NOMO-1 treated with DMSO at 0.1 percent for 48 hours (cell line): Measurements from ENCODE around the gene NECTIN2.
"Not testable (repeated sequence)": the region's sequence is repeated elsewhere in the genome, so short reads cannot be mapped to it uniquely, and the experiment has no call there.

Experiments used
- DNase-seq: peaks from one replicate; lab custom pipeline; 2025; ENCODE audit not compliant: unreplicated experiment; lab: John Stamatoyannopoulos, UW

The NECTIN2 gene

DNA sequence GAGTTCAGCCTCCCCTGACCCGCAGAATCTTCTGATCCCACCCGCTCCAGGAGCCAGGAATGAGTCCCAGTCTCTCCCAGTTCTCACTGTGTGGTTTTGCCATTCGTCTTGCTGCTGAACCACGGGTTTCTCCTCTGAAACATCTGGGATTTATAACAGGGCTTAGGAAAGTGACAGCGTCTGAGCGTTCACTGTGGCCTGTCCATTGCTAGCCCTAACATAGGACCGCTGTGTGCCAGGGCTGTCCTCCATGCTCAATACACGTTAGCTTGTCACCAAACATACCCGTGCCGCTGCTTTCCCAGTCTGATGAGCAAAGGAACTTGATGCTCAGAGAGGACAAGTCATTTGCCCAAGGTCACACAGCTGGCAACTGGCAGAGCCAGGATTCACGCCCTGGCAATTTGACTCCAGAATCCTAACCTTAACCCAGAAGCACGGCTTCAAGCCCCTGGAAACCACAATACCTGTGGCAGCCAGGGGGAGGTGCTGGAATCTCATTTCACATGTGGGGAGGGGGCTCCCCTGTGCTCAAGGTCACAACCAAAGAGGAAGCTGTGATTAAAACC lies 58.4 kb downstream of the NECTIN2 start:
- no peak for DNase-seq

- DNase-seq, result no peak
These were observed 59.5 kb downstream of the NECTIN2 start, which contains the start of gene APOE for GRCh38 chr19:44905437-44906160. APOE (plus strand) TSS chr19:44905796; CDS start chr19:44906625, 829 bp downstream.

DNA sequence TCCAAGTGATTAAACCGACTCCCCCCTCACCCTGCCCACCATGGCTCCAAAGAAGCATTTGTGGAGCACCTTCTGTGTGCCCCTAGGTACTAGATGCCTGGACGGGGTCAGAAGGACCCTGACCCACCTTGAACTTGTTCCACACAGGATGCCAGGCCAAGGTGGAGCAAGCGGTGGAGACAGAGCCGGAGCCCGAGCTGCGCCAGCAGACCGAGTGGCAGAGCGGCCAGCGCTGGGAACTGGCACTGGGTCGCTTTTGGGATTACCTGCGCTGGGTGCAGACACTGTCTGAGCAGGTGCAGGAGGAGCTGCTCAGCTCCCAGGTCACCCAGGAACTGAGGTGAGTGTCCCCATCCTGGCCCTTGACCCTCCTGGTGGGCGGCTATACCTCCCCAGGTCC lies 61.5 kb downstream of the NECTIN2 start:
- no peak for DNase-seq

- no peak for DNase-seq
These were observed 62.2 kb downstream of the NECTIN2 start for GRCh38 chr19:44908074-44908835.

DNA sequence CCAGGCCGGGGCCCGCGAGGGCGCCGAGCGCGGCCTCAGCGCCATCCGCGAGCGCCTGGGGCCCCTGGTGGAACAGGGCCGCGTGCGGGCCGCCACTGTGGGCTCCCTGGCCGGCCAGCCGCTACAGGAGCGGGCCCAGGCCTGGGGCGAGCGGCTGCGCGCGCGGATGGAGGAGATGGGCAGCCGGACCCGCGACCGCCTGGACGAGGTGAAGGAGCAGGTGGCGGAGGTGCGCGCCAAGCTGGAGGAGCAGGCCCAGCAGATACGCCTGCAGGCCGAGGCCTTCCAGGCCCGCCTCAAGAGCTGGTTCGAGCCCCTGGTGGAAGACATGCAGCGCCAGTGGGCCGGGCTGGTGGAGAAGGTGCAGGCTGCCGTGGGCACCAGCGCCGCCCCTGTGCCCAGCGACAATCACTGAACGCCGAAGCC lies 62.8 kb downstream of the NECTIN2 start:
- no peak for DNase-seq

- DNase-seq, result no peak
These were observed 63.7 kb downstream of the NECTIN2 start for GRCh38 chr19:44909775-44910174.

GRCh38 chr19:44911896-44912295 lies 65.8 kb downstream of the NECTIN2 start:
- DNase-seq, result not testable (repeated sequence)

GRCh38 chr19:44912854-44913253 lies 66.8 kb downstream of the NECTIN2 start:
- no peak for DNase-seq

GRCh38 chr19:44913512-44914432 lies 67.7 kb downstream of the NECTIN2 start:
- not testable (repeated sequence) for DNase-seq

DNA sequence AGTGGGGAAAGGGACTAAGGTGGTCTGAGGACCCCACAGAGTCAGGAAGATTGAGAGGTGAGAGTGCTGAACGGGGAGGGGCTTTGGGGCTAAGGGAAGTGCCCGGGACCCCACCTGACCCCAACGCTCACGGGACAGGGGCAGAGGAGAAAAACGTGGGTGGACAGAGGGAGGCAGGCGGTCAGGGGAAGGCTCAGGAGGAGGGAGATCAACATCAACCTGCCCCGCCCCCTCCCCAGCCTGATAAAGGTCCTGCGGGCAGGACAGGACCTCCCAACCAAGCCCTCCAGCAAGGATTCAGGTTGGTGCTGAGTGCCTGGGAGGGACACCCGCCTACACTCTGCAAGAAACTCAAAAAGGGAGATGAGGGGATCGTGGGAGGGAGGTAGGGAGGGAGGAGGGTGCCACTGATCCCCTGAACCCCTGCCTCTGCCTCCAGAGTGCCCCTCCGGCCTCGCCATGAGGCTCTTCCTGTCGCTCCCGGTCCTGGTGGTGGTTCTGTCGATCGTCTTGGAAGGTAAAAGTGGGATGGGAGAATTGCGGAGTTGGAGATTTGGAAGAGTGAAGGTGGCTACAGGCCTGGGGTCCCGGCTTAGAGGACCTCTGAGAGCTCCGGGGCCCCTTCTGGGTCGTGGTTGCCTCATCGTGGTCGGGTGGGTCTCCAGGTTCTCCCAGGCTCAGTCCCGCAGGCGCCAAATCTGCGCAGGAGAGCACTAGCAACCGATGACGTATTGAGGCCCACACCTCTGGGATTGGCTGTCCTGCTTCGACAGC lies 68.5 kb downstream of the NECTIN2 start, which contains the start of gene APOC1:
Gene APOC1 (plus strand): TSS at position 176 of the 774 bp plus-strand sequence. CDS start 284 bp downstream, at position 460.
- DNase-seq, result peak; percentile 79

GRCh38 chr19:44924243-44924725 lies 78.2 kb downstream of the NECTIN2 start:
- no peak for DNase-seq

GRCh38 chr19:44925114-44925891 lies 79.2 kb downstream of the NECTIN2 start:
- peak; percentile 40 for DNase-seq

DNA sequence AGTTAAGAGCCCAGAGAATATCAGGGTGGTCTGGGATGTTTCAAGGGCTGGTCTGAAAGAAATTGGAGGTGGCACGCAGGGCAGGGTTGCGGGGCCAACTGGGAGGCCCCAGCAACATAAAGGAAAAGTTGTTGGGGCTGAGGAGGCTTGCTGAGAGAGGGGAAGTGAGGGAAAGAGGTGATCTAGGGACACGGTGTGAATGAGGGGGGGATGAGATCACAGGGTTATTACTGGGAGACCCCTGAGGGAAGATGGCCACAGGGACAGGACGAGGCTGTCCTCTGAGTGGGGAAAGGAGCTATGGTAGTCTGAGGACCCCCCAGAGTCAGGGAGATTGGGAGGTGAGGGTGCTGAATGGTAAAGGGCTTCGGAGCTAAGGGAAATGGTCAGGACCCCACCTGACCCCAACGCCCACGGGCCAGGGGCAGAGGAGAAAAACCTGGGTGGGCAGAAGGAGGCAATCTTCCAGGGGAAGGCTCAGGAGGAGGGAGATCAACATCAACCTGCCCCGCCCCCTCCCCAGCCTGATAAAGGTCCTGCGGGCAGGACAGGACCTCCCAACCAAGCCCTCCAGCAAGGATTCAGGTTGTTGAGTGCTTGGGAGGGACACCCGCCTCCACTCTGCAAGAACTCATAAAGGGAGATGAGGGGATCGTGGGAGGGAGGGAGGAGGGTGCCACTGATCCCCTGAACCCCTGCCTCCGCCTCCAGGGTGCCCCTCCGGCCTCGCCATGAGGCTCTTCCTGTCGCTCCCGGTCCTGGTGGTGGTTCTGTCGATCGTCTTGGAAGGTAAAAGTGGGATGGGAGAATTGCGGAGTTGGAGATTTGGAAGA lies 80.4 kb downstream of the NECTIN2 start:
- not testable (repeated sequence) for DNase-seq

DNA sequence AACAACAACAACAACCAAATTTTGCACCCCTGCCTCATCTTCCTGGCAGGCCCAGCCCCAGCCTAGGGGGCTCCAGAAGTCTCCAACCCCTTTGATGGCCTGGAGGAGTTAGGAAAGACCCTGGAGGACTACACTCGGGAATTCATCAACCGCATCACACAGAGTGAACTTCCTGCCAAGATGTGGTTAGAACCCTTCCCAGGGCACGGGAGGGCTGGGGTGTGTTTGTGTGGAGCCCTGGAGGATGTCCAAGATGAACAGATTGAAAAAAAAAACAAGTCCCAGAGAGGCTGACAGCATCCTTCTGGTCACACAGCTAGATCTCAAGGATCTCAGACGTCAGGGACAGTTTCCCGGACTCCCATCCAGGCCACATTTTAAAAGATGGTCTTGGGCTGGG lies 81.6 kb downstream of the NECTIN2 start:
- no peak for DNase-seq

DNA sequence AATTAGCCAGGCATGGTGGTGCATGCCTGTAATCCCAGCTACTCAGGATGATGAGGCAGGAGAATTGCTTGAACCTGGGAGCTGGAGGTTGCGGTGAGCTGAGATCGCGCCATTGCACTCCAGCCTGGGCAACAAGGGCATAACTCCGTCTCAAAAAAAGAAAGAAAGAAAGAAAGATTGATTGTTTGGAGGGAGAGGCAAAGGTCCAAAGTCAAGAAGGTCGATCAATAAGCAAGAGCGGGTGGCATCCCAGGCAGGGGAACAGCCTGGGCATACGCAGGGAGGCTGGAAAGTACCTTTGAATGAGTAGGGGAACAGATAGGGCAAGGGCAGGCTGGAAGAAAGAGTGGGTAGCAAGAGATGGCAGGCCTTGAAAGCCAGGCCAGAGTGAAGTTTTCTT lies 84.0 kb downstream of the NECTIN2 start:
- no peak for DNase-seq

- no peak for DNase-seq
These were observed 85.4 kb downstream of the NECTIN2 start for GRCh38 chr19:44931541-44931940.
